HEK293T (cell line): Measurements from ENCODE around the gene RGL2.

Experiments used
- CTCF ChIA-PET: fragments of 350-600 bp; formaldehyde crosslinking; extraction: SDS; loops from one replicate; lab custom pipeline; 2021; ENCODE audit warnings: antibody characterized with exemption, inconsistent platforms; lab: Yijun Ruan, JAX
- POLR2A ChIA-PET: fragments of 350-600 bp; formaldehyde crosslinking; extraction: SDS; loops from one replicate; lab custom pipeline; 2020; ENCODE audit warnings: antibody characterized with exemption, inconsistent platforms; lab: Yijun Ruan, JAX
- DNase-seq: peaks from one replicate; pipeline ENCODE4 v3.0.0; 2012; ENCODE audit warnings: mixed read lengths; ENCODE audit errors: extremely low spot score
- ARNT ChIP-seq: fragments of 450-650 bp; IDR thresholded peaks from 2 replicates; pipeline ENCODE4 v1.6.1; 2017; ENCODE audit warnings: mild to moderate bottlenecking
- BHLHE40 ChIP-seq: fragments of 450-650 bp; IDR thresholded peaks from 2 replicates; pipeline ENCODE4 v1.6.1; 2016; ENCODE audit warnings: mild to moderate bottlenecking, moderate library complexity, borderline replicate concordance
- CTBP1 ChIP-seq: fragments of 450-650 bp; IDR thresholded peaks from 2 replicates; pipeline ENCODE4 v1.6.1; 2016; ENCODE audit warnings: borderline replicate concordance
- ELF4 ChIP-seq: fragments of 450-650 bp; IDR thresholded peaks from 2 replicates; pipeline ENCODE4 v1.6.1; 2017; ENCODE audit warnings: antibody characterized with exemption
- FOXA1 ChIP-seq: fragments of 450-650 bp; IDR thresholded peaks from 2 replicates; pipeline ENCODE4 v1.6.1; 2016; ENCODE audit warnings: mild to moderate bottlenecking
- FOXK2 ChIP-seq: fragments of 450-650 bp; IDR thresholded peaks from 2 replicates; pipeline ENCODE4 v1.6.1; 2016; ENCODE audit warnings: mild to moderate bottlenecking
- FOXM1 ChIP-seq: fragments of 450-650 bp; IDR thresholded peaks from 2 replicates; pipeline ENCODE4 v1.6.1; 2017; ENCODE audit warnings: mild to moderate bottlenecking, borderline replicate concordance
- HDGF ChIP-seq: fragments of 450-650 bp; IDR thresholded peaks from 2 replicates; pipeline ENCODE4 v1.6.1; 2017; ENCODE audit warnings: antibody characterized with exemption, borderline replicate concordance
- L3MBTL2 ChIP-seq: fragments of 450-650 bp; conservative IDR thresholded peaks from 2 replicates; pipeline ENCODE4 v1.6.1; 2016; ENCODE audit warnings: mild to moderate bottlenecking
- LEF1 ChIP-seq: fragments of 450-650 bp; IDR thresholded peaks from 2 replicates; pipeline ENCODE4 v1.6.1; 2017; ENCODE audit warnings: mild to moderate bottlenecking, borderline replicate concordance
- NFRKB ChIP-seq: fragments of 450-650 bp; IDR thresholded peaks from 2 replicates; pipeline ENCODE4 v1.6.1; 2016; ENCODE audit warnings: mild to moderate bottlenecking, moderate library complexity
- SP1 ChIP-seq: fragments of 450-650 bp; IDR thresholded peaks from 2 replicates; pipeline ENCODE4 v1.6.1; 2017
- SUZ12 ChIP-seq: fragments of 450-650 bp; IDR thresholded peaks from 2 replicates; pipeline ENCODE4 v1.6.1; 2016; ENCODE audit warnings: mild to moderate bottlenecking
- TARDBP ChIP-seq: fragments of 450-650 bp; IDR thresholded peaks from 2 replicates; pipeline ENCODE4 v1.6.1; 2016
- ZNF384 ChIP-seq: fragments of 450-650 bp; IDR thresholded peaks from 2 replicates; pipeline ENCODE4 v1.6.1; 2016
- TF ChIP-seq, protein P1 (sequence below): fragments of 450-650 bp; IDR thresholded peaks from 2 replicates; pipeline ENCODE4 v1.6.1; 2016

RGL2 gene

DNA sequence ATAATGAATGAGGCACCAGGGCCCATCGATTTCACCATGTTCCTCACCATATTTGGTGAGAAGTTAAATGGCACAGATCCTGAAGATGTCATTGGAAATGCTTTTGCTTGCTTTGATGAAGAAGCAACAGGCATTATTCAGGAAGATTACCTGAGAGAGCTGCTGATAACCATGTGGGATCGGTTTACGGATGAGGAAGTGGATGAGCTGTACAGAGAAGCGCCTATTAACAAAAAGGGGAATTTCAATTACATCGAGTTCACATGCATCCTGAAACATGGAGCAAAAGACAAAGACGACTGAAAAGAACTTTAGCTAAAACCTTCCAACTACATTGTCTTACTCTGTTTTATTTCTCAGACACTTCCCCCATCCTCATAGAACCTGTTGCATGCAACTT, 40.5 kb upstream of the RGL2 start:
- POLR2A ChIA-PET: no interaction called here
- TF ChIP-seq ARNT (no peak), FOXK2 (no peak), HDGF (no peak), CTBP1 (no peak)
- DNase-seq: no peak
- CTCF ChIA-PET: no interaction called here

GRCh38 chr6:33336495-33336894, 37.8 kb upstream of the RGL2 start:
- DNase-seq: no peak
- ChIA-PET POLR2A (no interaction called here), CTCF (no interaction called here)
- TF ChIP-seq HDGF (no peak), ELF4 (no peak), CTBP1 (no peak), ZNF384 (no peak), FOXA1 (no peak)

GRCh38 chr6:33335916-33336315, 37.2 kb upstream of the RGL2 start:
- TF ChIP-seq CTBP1 (no peak), TARDBP (no peak), SP1 (no peak), ARNT (no peak), FOXK2 (no peak), L3MBTL2 (no peak)
- ChIA-PET CTCF (no interaction called here), POLR2A (interaction anchor here (1.2 kb wide), 1 partner anchor 18 kb away, joined by 4 read pairs; the partner anchor contains the start of gene ZBTB22)
- DNase-seq: no peak

DNA sequence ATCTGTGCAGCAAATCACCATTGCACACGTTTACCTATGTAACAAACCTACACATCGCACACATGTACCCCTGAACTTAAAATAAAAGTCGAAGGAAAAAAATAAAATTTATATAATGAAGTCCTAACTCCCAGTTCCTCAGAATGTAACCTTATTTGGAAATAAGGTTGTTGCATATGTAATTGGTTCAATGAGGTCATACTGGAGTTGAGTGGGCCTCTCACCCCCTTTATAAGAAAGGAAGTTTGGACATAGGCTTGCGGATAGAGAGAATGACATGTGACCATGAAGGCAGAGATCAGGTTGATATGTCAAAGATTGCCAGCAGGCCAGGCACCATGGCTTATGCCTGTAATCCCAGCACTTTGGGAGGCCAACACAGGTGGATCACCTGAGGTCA, 34.9 kb upstream of the RGL2 start:
- ChIA-PET POLR2A (no interaction called here), CTCF (no interaction called here)
- no peak for TF ChIP-seq ZNF384
- TF ChIP-seq FOXK2: no peak
- TF ChIP-seq SP1: no peak
- TF ChIP-seq HDGF: no peak
- no peak for TF ChIP-seq L3MBTL2
- TF ChIP-seq ELF4: no peak
- TF ChIP-seq BHLHE40: no peak
- no peak for TF ChIP-seq FOXM1
- TF ChIP-seq CTBP1: no peak
- TF ChIP-seq TARDBP: no peak
- TF ChIP-seq ARNT: no peak
- TF ChIP-seq, protein P1, sequence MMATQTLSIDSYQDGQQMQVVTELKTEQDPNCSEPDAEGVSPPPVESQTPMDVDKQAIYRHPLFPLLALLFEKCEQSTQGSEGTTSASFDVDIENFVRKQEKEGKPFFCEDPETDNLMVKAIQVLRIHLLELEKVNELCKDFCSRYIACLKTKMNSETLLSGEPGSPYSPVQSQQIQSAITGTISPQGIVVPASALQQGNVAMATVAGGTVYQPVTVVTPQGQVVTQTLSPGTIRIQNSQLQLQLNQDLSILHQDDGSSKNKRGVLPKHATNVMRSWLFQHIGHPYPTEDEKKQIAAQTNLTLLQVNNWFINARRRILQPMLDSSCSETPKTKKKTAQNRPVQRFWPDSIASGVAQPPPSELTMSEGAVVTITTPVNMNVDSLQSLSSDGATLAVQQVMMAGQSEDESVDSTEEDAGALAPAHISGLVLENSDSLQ: no peak
- no peak for TF ChIP-seq NFRKB
- no peak for TF ChIP-seq FOXA1
- TF ChIP-seq SUZ12: no peak
- no peak for TF ChIP-seq LEF1
- DNase-seq: no peak

- no peak for TF ChIP-seq NFRKB
- TF ChIP-seq FOXM1: no peak
- TF ChIP-seq BHLHE40: no peak
- no peak for TF ChIP-seq L3MBTL2
- no peak for TF ChIP-seq LEF1
- no peak for TF ChIP-seq HDGF
- no peak for TF ChIP-seq SP1
- TF ChIP-seq ZNF384: no peak
- TF ChIP-seq FOXA1: no peak
- TF ChIP-seq FOXK2: no peak
- TF ChIP-seq ELF4: no peak
- no peak for TF ChIP-seq ARNT
- TF ChIP-seq TARDBP: no peak
- TF ChIP-seq, protein P1: no peak
- TF ChIP-seq SUZ12: no peak
- ChIA-PET POLR2A (no interaction called here), CTCF (no interaction called here)
- no peak for DNase-seq
Measured at GRCh38 chr6:33330736-33331135, 32.0 kb upstream of the RGL2 start.

GRCh38 chr6:33329058-33329457, 30.3 kb upstream of the RGL2 start:
- POLR2A ChIA-PET: interaction anchor here (0.7 kb wide), 1 partner anchor 1991 kb away, joined by 3 read pairs; no protein-coding TSS in a partner anchor
- no peak for TF ChIP-seq ARNT
- DNase-seq: no peak
- CTCF ChIA-PET: interaction anchor here (0.5 kb wide), 1 partner anchor 11 kb away, joined by 3 read pairs; no protein-coding TSS in a partner anchor

DNA sequence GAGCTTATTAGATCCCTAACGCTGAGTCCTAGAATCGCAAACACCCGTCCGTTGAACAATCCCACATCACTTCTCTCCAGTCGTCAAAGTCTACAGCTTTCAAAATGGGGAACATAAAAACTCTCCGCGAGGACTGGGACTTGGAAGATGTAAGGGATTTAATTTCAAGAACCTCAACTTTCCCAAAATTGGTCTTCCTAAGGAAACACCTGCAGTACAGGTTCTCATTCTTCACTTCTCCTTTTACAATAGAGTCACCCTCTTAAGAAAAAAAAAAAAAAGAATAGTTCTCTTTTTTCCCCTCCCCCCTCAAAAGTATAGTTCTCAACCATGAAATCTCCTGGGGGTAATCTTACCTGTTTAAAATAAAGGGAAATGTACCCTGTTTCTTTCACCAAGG, 25.4 kb upstream of the RGL2 start:
- ChIA-PET POLR2A (interaction anchor here (0.7 to 1.1 kb wide), 3 partner anchors 22 to 102 kb away, joined by 3 to 6 read pairs (median 4); no protein-coding TSS in a partner anchor), CTCF (interaction anchor here (0.9 kb wide), 1 partner anchor 42 kb away, joined by 3 read pairs; no protein-coding TSS in a partner anchor)
- no peak for DNase-seq

GRCh38 chr6:33323623-33323948, 24.8 kb upstream of the RGL2 start:
- DNase-seq: no peak
- peak; percentile 75; the same call in 1 of the 2 replicates for TF ChIP-seq L3MBTL2
- TF ChIP-seq TARDBP: no peak
- CTCF ChIA-PET: interaction anchor here (0.9 kb wide), 1 partner anchor 41 kb away, joined by 3 read pairs; no protein-coding TSS in a partner anchor
- POLR2A ChIA-PET: interaction anchor here (0.7 to 1.1 kb wide), 3 partner anchors 22 to 102 kb away, joined by 3 to 6 read pairs (median 4); no protein-coding TSS in a partner anchor

More for the DNA sequence above, 25.4 kb upstream of the RGL2 start:
- TF ChIP-seq CTBP1: no peak
- no peak for TF ChIP-seq TARDBP
- no peak for TF ChIP-seq L3MBTL2
- no peak for TF ChIP-seq BHLHE40
- TF ChIP-seq SUZ12: no peak
